ENCODE measurements around the gene HS3ST6.

Gene HS3ST6

GRCh38 chr16:1863681-1864460 is 54.3 kb downstream of the HS3ST6 start:
- DNase-seq = peak in 3 of 42 donors; percentile 3 to 34 (median 26)
- intact Hi-C loops (cut with DNase I) = loop anchor here (2.0 kb wide), 1 partner anchor 65 kb away; no protein-coding TSS in a partner anchor

- intact Hi-C loops (cut with DNase I) = no loop called here
- peak in 1 of 42 donors; percentile 22 for DNase-seq
These were observed 55.8 kb downstream of the HS3ST6 start for GRCh38 chr16:1862394-1862793.

- peak in 1 of 42 donors; percentile 4 for DNase-seq
- intact Hi-C loops (cut with DNase I) = no loop called here
These were observed 56.5 kb downstream of the HS3ST6 start for GRCh38 chr16:1861730-1862129.
